K562 (cell line): ENCODE measurements around the gene GLIS1. TPM values are rescaled to one million over a fixed set of nuclear protein-coding genes. Genes with fewer than 3 reads are reported as not detected.
A peak's percentile ranks its signal among the peaks of the same experiment; 100 is the strongest.

Source experiments
- ATAC-seq: fragments of 200-7000 bp; cut with Tn5 transposase; 3 replicates; pipeline ENCODE4 v1.9.1; 2020; ENCODE audit warnings: moderate library complexity
- BruUV-seq: library from RNA; stranded (reverse); fragments of 400-500 nt; replicated peaks from 2 replicates; lab custom pipeline; 2021; lab: Mats Ljungman, UMichigan
- CTCF ChIA-PET: fragments of 300-600 bp; formaldehyde crosslinking; extraction: SDS; loops from one replicate; lab custom pipeline; 2021; ENCODE audit warnings: low intra/inter-chr PET ratio; lab: Yijun Ruan, JAX
- POLR2A ChIA-PET: fragments of 300-600, 350-650 bp; sonication (Branson Sonifier 250); formaldehyde crosslinking; extraction: SDS; loops from one replicate; lab custom pipeline; 2021; ENCODE audit warnings: antibody characterized with exemption, inconsistent platforms; lab: Yijun Ruan, JAX
- DNase-seq, 4 experiments: peaks; one replicate each; pipeline versions ENCODE4 v3.0.0 to v3.0.0-alpha.2; 2011 to 2018; ENCODE audit warnings: low spot score in 3 of 4, mixed read lengths in 3 of 4; ENCODE audit errors: extremely low read depth in 1 of 4
- FAIRE-seq: peaks from 2 replicates; lab custom pipeline; 2011; peaks lifted over from hg19 to GRCh38; lab: Jason Lieb, UNC
- H2AFZ ChIP-seq: 2 replicates; pipeline ENCODE4 v1.6.0; 2011; ENCODE audit warnings: low read depth, low read length, control low read depth, inconsistent platforms
- H3K27ac ChIP-seq: fragments of 200-600 bp; 3 replicates; pipeline ENCODE4 v1.8.0; 2011; ENCODE audit warnings: low read depth, mild to moderate bottlenecking, control low read depth, inconsistent platforms, low read length, moderate library complexity, mixed read lengths; ENCODE audit errors: extremely low read depth
- H3K27me3 ChIP-seq, 2 experiments: fragments of 300-600 bp in 1 of 2; 2 replicates in 1 of 2; 3 replicates in 1 of 2; pipeline versions ENCODE4 v1.6.0 to v1.8.0; 2011; ENCODE audit warnings: inconsistent platforms in 2 of 2, low read length in 2 of 2, mild to moderate bottlenecking in 1 of 2, mixed read lengths in 1 of 2, moderate library complexity in 1 of 2; ENCODE audit not compliant: control insufficient read depth in 2 of 2, insufficient read depth in 2 of 2
- H3K36me3 ChIP-seq: fragments of 300-600 bp; 3 replicates; pipeline ENCODE4 v1.8.0; 2011; ENCODE audit warnings: mild to moderate bottlenecking, low read length, inconsistent platforms; ENCODE audit not compliant: control insufficient read depth, insufficient read depth
- H3K4me1 ChIP-seq, 2 experiments: fragments of 200-600 bp in 1 of 2; replicated peaks in 1 of 2; 2 replicates in 1 of 2; 3 replicates in 1 of 2; pipeline versions ENCODE4 v1.5.1 to v1.8.0; 2011; ENCODE audit warnings: inconsistent platforms in 2 of 2, low read length in 2 of 2, mild to moderate bottlenecking in 1 of 2, mixed read lengths in 1 of 2, moderate library complexity in 1 of 2; ENCODE audit not compliant: control insufficient read depth in 2 of 2, insufficient read depth in 2 of 2
- H3K4me2 ChIP-seq: 2 replicates; pipeline ENCODE4 v1.6.1; 2011; ENCODE audit warnings: low read length, control low read depth, inconsistent platforms, mixed read lengths; ENCODE audit not compliant: insufficient read depth
- H3K4me3 ChIP-seq: fragments of 200-600 bp; sonication (generic), shearing (Covaris generic); 2 replicates; pipeline ENCODE4 v1.5.1; 2016; ENCODE audit warnings: control low read depth, inconsistent platforms
- H3K79me2 ChIP-seq: fragments of 200-600 bp; 3 replicates; pipeline ENCODE4 v1.8.0; 2011; ENCODE audit warnings: low read length, inconsistent platforms; ENCODE audit not compliant: control insufficient read depth, insufficient read depth
- H3K9ac ChIP-seq, 2 experiments: 2 replicates each; pipeline versions ENCODE4 v1.6.0 to v1.6.1; 2011; ENCODE audit warnings: low read depth in 2 of 2, low read length in 2 of 2, control low read depth in 1 of 2, inconsistent platforms in 1 of 2, mild to moderate bottlenecking in 1 of 2, mixed read lengths in 1 of 2; ENCODE audit not compliant: insufficient read depth in 1 of 2
- H3K9me1 ChIP-seq: one replicate; pipeline ENCODE4 v1.6.0; 2011; ENCODE audit warnings: inconsistent platforms, mild to moderate bottlenecking, low read length, moderate library complexity; ENCODE audit not compliant: control insufficient read depth, insufficient read depth
- H3K9me3 ChIP-seq: replicated peaks from 2 replicates; pipeline ENCODE4 v1.5.1; 2011; ENCODE audit warnings: low read depth, low read length, inconsistent platforms; ENCODE audit not compliant: control insufficient read depth, insufficient read depth
- H4K20me1 ChIP-seq: replicated peaks from 2 replicates; pipeline ENCODE4 v1.6.1; 2011; ENCODE audit warnings: low read length, inconsistent platforms, mixed read lengths; ENCODE audit not compliant: control insufficient read depth, insufficient read depth
- CXXC5 ChIP-seq: fragments of 250-450 bp; sonication (Bioruptor Pico); IDR thresholded peaks from 2 replicates; pipeline ENCODE4 v1.8.0; 2022; ENCODE audit warnings: inconsistent platforms, mild to moderate bottlenecking, moderate library complexity
- HDAC3 ChIP-seq: fragments of 450-650 bp; IDR thresholded peaks from 2 replicates; pipeline ENCODE4 v1.6.1; 2018; ENCODE audit warnings: borderline replicate concordance, mild to moderate bottlenecking, moderate library complexity; ENCODE audit not compliant: partially characterized antibody
- PCBP2 ChIP-seq: fragments of 200-400 bp; formaldehyde crosslinking; IDR thresholded peaks from 2 replicates; pipeline ENCODE4 v1.6.1; 2018; ENCODE audit warnings: low read length, low read depth, mild to moderate bottlenecking, moderate library complexity; ENCODE audit not compliant: poor library complexity, severe bottlenecking
- PYGO2 ChIP-seq: fragments of 450-650 bp; IDR thresholded peaks from 2 replicates; pipeline ENCODE4 v1.6.1; 2016; ENCODE audit warnings: mild to moderate bottlenecking, missing genetic modification characterization, moderate library complexity, missing compliant biosample characterization
- STAG1 ChIP-seq: sonication (generic); formaldehyde crosslinking; IDR thresholded peaks from 2 replicates; pipeline ENCODE4 v1.5.0; 2020; ENCODE audit warnings: missing genetic modification reagents, borderline replicate concordance
- ZBTB12 ChIP-seq: fragments of 250-450 bp; sonication (Bioruptor Pico); IDR thresholded peaks from 2 replicates; pipeline ENCODE4 v1.4.0; 2020
- ZBTB33 ChIP-seq: sonication (generic); formaldehyde crosslinking; IDR thresholded peaks from 2 replicates; pipeline ENCODE4 v1.8.1; 2023; ENCODE audit warnings: mild to moderate bottlenecking, missing genetic modification reagents
- ZNF274 ChIP-seq: IDR thresholded peaks from 2 replicates; pipeline ENCODE4 v1.6.1; 2011; ENCODE audit warnings: low read depth, mild to moderate bottlenecking, low read length, moderate library complexity, borderline replicate concordance
- ZNF717 ChIP-seq: fragments of 250-450 bp; sonication (Bioruptor Pico); IDR thresholded peaks from 2 replicates; pipeline ENCODE4 v1.5.0; 2021
- ZNF764 ChIP-seq: fragments of 250-450 bp; sonication (Bioruptor Pico); IDR thresholded peaks from 2 replicates; pipeline ENCODE4 v1.4.0; 2020; ENCODE audit warnings: low read depth, mild to moderate bottlenecking, moderate library complexity
- WGBS: fragments of 100-300 bp; shearing (Covaris generic); methylation state at CpG from one replicate; pipeline ENCODE4 v1.1.6; 2016; ENCODE audit warnings: low coverage, mixed read lengths; ENCODE audit not compliant: insufficient coverage; ENCODE audit errors: missing lambda C conversion rate; 5-methylcytosine and 5-hydroxymethylcytosine counted together
- in situ Hi-C: fragments of 300-500 bp; cut with MboI; formaldehyde crosslinking; loops from 4 replicates; pipeline ENCODE4 v1.15.0; 2018; ENCODE audit warnings: inconsistent platforms, mixed read lengths
- intact Hi-C: fragments of 100-400 bp; cut with micrococcal nuclease; formaldehyde crosslinking; loops from 2 replicates; pipeline ENCODE4 v1.14.2; 2022
- polyA plus RNA-seq, 8 experiments: library from polyadenylated mRNA; depleted of rRNA in 4 of 8; stranded (reverse) in 5 of 8; unstranded in 3 of 8; fragments of >200 nt; fragmentation: Nextera tagmentation in 2 of 8; fragmentation: Illumina TruSeq in 1 of 8; extraction: Ambion mirVana in 2 of 8; extraction: Trizol in 1 of 8; gene quantifications; 2 replicates each; pipeline versions ENCODE4 v1.2.1 to v1.2.3, GENCODE V29; 2011 to 2014; ENCODE audit warnings: inconsistent platforms in 1 of 8, missing spikeins in 1 of 8
- total RNA-seq, 7 experiments: library from RNA; depleted of rRNA in 6 of 7; stranded (reverse); fragments of >200 nt in 6 of 7; fragmentation: Illumina TruSeq in 2 of 7; extraction: Trizol in 2 of 7; gene quantifications; 2 replicates each; pipeline versions ENCODE4 v1.2.1 to v1.2.3, GENCODE V29; 2011 to 2021; ENCODE audit warnings: low replicate concordance in 1 of 7
- TF ChIP-seq, protein P1 (sequence below): sonication (generic); formaldehyde crosslinking; IDR thresholded peaks from 2 replicates; pipeline ENCODE4 v1.4.0; 2020; ENCODE audit warnings: mild to moderate bottlenecking, missing genetic modification reagents
- TF ChIP-seq, protein P2 (sequence below): fragments of 250-450 bp; sonication (Bioruptor Pico); IDR thresholded peaks from 2 replicates; pipeline ENCODE4 v1.4.0; 2020; ENCODE audit warnings: borderline replicate concordance
- TF ChIP-seq, protein P3 (sequence below): fragments of 250-450 bp; sonication (Bioruptor Pico); IDR thresholded peaks from 2 replicates; pipeline ENCODE4 v1.8.0; 2021; ENCODE audit warnings: borderline replicate concordance, mild to moderate bottlenecking, moderate library complexity; ENCODE audit not compliant: poor library complexity, severe bottlenecking

GLIS1 gene
- total and polyA plus RNA-seq, 9 of the 15 experiments (the other 6 are each of a cell fraction or from before 2014, with no cell fraction given) = not detected

DNA sequence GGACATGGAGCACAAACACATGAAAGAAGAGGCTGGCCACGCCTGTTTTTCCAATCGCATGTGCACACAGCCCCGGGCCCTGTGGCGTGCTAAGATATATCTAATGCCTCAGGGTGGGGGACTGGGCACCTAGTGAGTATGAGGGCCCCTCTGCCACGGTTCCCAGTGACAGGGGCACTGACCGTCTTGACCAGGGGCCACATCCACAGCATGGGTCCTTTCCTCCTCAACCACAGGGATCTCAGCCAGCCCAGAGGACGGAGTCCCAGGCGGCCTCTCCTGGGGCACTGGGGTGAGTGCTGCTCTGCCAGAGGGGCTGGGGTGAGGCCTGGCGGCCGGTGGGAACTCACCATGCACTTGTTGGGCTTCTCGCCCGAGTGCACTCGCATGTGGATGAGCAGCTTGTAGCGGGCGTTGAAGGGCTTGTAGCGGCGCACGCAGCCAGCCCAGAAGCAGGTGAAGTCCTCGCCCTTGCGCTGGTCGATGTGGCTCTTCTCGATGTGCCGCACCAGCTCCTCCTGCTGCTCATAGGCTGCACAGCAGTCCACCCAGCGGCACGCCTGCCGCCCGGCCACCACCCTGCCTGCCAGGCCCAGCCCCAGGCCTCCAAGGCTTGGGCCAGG is 145.1 kb downstream of the GLIS1 start:
- Histone ChIP-seq H4K20me1 (peaks cover 29% of the 10 kb centered on the region), H3K9me3 (no peaks in the 10 kb centered on the region), H3K4me3 (no peak overlapping the region), H3K9me1 (no peaks in the 10 kb centered on the region), H2AFZ (no peak overlapping the region), H3K27me3 (peaks cover 35 to 71% of the 10 kb centered on the region in 2 experiments), H3K36me3 (no peaks in the 10 kb centered on the region), H3K9ac (no peak overlapping the region), H3K79me2 (no peaks in the 10 kb centered on the region), H3K4me1 (peaks cover 0 to 11% of the 10 kb centered on the region in 2 experiments; a peak in 2 of 5 replicates), H3K27ac (no peak overlapping the region), H3K4me2 (no peak overlapping the region; the same call in 1 of the 2 replicates)
- FAIRE-seq (peak; percentile 58), DNase-seq (peak; percentile 62 to 77 (median 72)), ATAC-seq (peak; percentile 94)
- ChIA-PET CTCF (interaction anchor here (1.8 kb wide), 1 partner anchor 108 kb away, joined by 9 read pairs; no protein-coding TSS in a partner anchor), POLR2A (interaction anchor here (2.1 kb wide), 1 partner anchor 11 kb away, joined by 5 read pairs; no protein-coding TSS in a partner anchor)
- intact Hi-C loops (loop anchor here (1.0 kb wide), 1 partner anchor 109 kb away; no protein-coding TSS in a partner anchor), in situ Hi-C loops (no loop called here)
- 2% methylated on average over 27 of the region's 27 CpGs for WGBS
- no TSS peak for BruUV-seq
- TF ChIP-seq ZNF274 (no peak), CXXC5 (CRISPR knock-in tag) (0 out of 2 replicates have a peak, but pooled peaks have one; percentile 10), ZNF717 (no peak), ZBTB33 (CRISPR knock-in tag) (no peak), HDAC3 (no peak), ZBTB12 (CRISPR knock-in tag) (no peak), ZNF764 (CRISPR knock-in tag) (peak; percentile 96), PYGO2 (tag) (no peak), PCBP2 (no peak), STAG1 (CRISPR knock-in tag) (peak; percentile 62; the same call in 1 of the 2 replicates)
- TF ChIP-seq, protein P1, sequence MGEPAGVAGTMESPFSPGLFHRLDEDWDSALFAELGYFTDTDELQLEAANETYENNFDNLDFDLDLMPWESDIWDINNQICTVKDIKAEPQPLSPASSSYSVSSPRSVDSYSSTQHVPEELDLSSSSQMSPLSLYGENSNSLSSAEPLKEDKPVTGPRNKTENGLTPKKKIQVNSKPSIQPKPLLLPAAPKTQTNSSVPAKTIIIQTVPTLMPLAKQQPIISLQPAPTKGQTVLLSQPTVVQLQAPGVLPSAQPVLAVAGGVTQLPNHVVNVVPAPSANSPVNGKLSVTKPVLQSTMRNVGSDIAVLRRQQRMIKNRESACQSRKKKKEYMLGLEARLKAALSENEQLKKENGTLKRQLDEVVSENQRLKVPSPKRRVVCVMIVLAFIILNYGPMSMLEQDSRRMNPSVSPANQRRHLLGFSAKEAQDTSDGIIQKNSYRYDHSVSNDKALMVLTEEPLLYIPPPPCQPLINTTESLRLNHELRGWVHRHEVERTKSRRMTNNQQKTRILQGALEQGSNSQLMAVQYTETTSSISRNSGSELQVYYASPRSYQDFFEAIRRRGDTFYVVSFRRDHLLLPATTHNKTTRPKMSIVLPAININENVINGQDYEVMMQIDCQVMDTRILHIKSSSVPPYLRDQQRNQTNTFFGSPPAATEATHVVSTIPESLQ = no peak
- TF ChIP-seq, protein P2, sequence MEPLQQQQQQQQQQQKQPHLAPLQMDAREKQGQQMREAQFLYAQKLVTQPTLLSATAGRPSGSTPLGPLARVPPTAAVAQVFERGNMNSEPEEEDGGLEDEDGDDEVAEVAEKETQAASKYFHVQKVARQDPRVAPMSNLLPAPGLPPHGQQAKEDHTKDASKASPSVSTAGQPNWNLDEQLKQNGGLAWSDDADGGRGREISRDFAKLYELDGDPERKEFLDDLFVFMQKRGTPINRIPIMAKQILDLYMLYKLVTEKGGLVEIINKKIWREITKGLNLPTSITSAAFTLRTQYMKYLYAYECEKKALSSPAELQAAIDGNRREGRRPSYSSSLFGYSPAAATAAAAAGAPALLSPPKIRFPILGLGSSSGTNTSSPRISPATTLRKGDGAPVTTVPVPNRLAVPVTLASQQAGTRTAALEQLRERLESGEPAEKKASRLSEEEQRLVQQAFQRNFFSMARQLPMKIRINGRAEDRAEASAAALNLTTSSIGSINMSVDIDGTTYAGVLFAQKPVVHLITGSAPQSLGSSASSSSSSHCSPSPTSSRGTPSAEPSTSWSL (CRISPR knock-in tag) = no peak
- TF ChIP-seq, protein P3, sequence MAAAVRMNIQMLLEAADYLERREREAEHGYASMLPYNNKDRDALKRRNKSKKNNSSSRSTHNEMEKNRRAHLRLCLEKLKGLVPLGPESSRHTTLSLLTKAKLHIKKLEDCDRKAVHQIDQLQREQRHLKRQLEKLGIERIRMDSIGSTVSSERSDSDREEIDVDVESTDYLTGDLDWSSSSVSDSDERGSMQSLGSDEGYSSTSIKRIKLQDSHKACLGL = no peak
